Immature natural killer cell (primary cell): Measurements from ENCODE around the gene MC3R. TPM values are rescaled to one million over a fixed set of nuclear protein-coding genes. Genes with fewer than 3 reads are reported as not detected.
"Not testable (repeated sequence)": the region's sequence is repeated elsewhere in the genome, so short reads cannot be mapped to it uniquely, and the experiment has no call there.

Experiments
- DNase-seq, 3 donors: peaks; one replicate each; pipeline ENCODE4 v3.0.0; 2022; ENCODE audit warnings: mixed read lengths in 1 of 3
- H3K27ac Mint-ChIP-seq, 6 donors: one replicate each; pipeline ENCODE4 v1.8.0; 2020; ENCODE audit warnings: mixed read lengths in 6 of 6, mild to moderate bottlenecking in 5 of 6, inconsistent platforms in 4 of 6, moderate library complexity in 3 of 6
- H3K27me3 Mint-ChIP-seq, 3 donors: one replicate each; pipeline ENCODE4 v1.8.0; 2020 to 2021; ENCODE audit warnings: low read depth in 3 of 3, mild to moderate bottlenecking in 3 of 3, mixed read lengths in 3 of 3, moderate library complexity in 3 of 3, inconsistent platforms in 1 of 3
- H3K36me3 Mint-ChIP-seq, 3 donors: one replicate each; pipeline ENCODE4 v1.8.0; 2020; ENCODE audit warnings: mixed read lengths in 3 of 3, inconsistent platforms in 2 of 3, mild to moderate bottlenecking in 2 of 3
- H3K4me1 Mint-ChIP-seq, 2 donors: one replicate each; pipeline ENCODE4 v1.8.0; 2020; ENCODE audit warnings: inconsistent platforms in 2 of 2, mild to moderate bottlenecking in 2 of 2, mixed read lengths in 2 of 2, moderate library complexity in 1 of 2
- H3K4me3 Mint-ChIP-seq, 5 donors: one replicate each; pipeline ENCODE4 v1.8.0; 2020; ENCODE audit warnings: mild to moderate bottlenecking in 5 of 5, mixed read lengths in 5 of 5, inconsistent platforms in 3 of 5, moderate library complexity in 3 of 5
- H3K9me3 Mint-ChIP-seq, 6 donors: one replicate each; pipeline ENCODE4 v1.8.0; 2020; ENCODE audit warnings: mild to moderate bottlenecking in 6 of 6, mixed read lengths in 6 of 6, inconsistent platforms in 4 of 6, moderate library complexity in 3 of 6
- polyA plus RNA-seq, 3 donors: library from polyadenylated mRNA; unstranded; fragments of 300-500 nt; fragmentation: Illumina TruSeq; gene quantifications; one replicate each; pipeline ENCODE4 v1.2.3, GENCODE V29; 2021

The MC3R gene
- polyA plus RNA-seq, result not detected

GRCh38 chr20:56247954-56248782 lies at the start of gene MC3R:
MC3R (plus strand) TSS chr20:56248732; CDS start chr20:56248844, 112 bp downstream.
- peak in 1 of 3 donors; percentile 2 for DNase-seq
- no peak within 1 kb of the TSS for H3K27ac Mint-ChIP-seq
- H3K27me3 Mint-ChIP-seq, result peaks cover 0 to 12% (median 6%) of the 10 kb centered on the region in 3 donors
- no peaks in the 10 kb centered on the region for H3K4me1 Mint-ChIP-seq
- H3K4me3 Mint-ChIP-seq, result no peak within 1 kb of the TSS
- H3K36me3 Mint-ChIP-seq, result no peaks in the 10 kb centered on the region
- no peaks in the 10 kb centered on the region for H3K9me3 Mint-ChIP-seq

GRCh38 chr20:56200456-56200855 lies 48.1 kb upstream of the MC3R start:
- no peak overlapping the region for H3K4me3 Mint-ChIP-seq
- peaks cover 3 to 11% (median 4%) of the 10 kb centered on the region in 3 donors for H3K36me3 Mint-ChIP-seq
- peaks cover 2 to 11% (median 10%) of the 10 kb centered on the region in 3 donors for H3K27me3 Mint-ChIP-seq
- no peaks in the 10 kb centered on the region for H3K4me1 Mint-ChIP-seq
- no peak overlapping the region for H3K27ac Mint-ChIP-seq
- no peak for DNase-seq
- H3K9me3 Mint-ChIP-seq, result peaks cover 0 to 26% (median 17%) of the 10 kb centered on the region in 6 donors

- Mint-ChIP-seq H3K36me3 (peaks cover 3 to 11% (median 4%) of the 10 kb centered on the region in 3 donors), H3K9me3 (peaks cover 0 to 26% (median 17%) of the 10 kb centered on the region in 6 donors), H3K4me1 (peaks cover 2 to 3% of the 10 kb centered on the region in 2 donors), H3K27ac (no peak overlapping the region), H3K27me3 (peaks cover 2 to 11% (median 9%) of the 10 kb centered on the region in 3 donors), H3K4me3 (no peak overlapping the region)
- no peak for DNase-seq
Observed at GRCh38 chr20:56202493-56203077, 45.9 kb upstream of the MC3R start.

- Mint-ChIP-seq H3K27me3 (peaks cover 2 to 11% (median 4%) of the 10 kb centered on the region in 3 donors), H3K4me1 (peaks cover 17 to 19% of the 10 kb centered on the region in 2 donors), H3K9me3 (peaks cover 0 to 21% (median 14%) of the 10 kb centered on the region in 6 donors), H3K4me3 (no peak overlapping the region), H3K27ac (no peak overlapping the region), H3K36me3 (peaks cover 3 to 11% (median 4%) of the 10 kb centered on the region in 3 donors)
- DNase-seq, result no peak
Observed at GRCh38 chr20:56204206-56204605, 44.3 kb upstream of the MC3R start.

GRCh38 chr20:56205346-56205745 lies 43.2 kb upstream of the MC3R start:
- DNase-seq, result no peak
- Mint-ChIP-seq H3K27me3 (peaks cover 2 to 11% (median 6%) of the 10 kb centered on the region in 3 donors), H3K27ac (no peak overlapping the region), H3K9me3 (peaks cover 0 to 9% (median 4%) of the 10 kb centered on the region in 6 donors), H3K4me3 (no peak overlapping the region), H3K4me1 (peaks cover 18 to 25% of the 10 kb centered on the region in 2 donors), H3K36me3 (peaks cover 0 to 5% (median 0%) of the 10 kb centered on the region in 3 donors)

- DNase-seq, result no peak
- H3K27me3 Mint-ChIP-seq, result peaks cover 5 to 11% (median 6%) of the 10 kb centered on the region in 3 donors
- peak overlapping the region in 1 of 5 donors; percentile 12 for H3K4me3 Mint-ChIP-seq
- H3K9me3 Mint-ChIP-seq, result no peaks in the 10 kb centered on the region
- H3K4me1 Mint-ChIP-seq, result peaks cover 18 to 25% of the 10 kb centered on the region in 2 donors
- H3K36me3 Mint-ChIP-seq, result no peaks in the 10 kb centered on the region
- no peak overlapping the region for H3K27ac Mint-ChIP-seq
Observed at GRCh38 chr20:56207656-56208055, 40.9 kb upstream of the MC3R start.

GRCh38 chr20:56208121-56208520 lies 40.4 kb upstream of the MC3R start:
- H3K27ac Mint-ChIP-seq, result peak overlapping the region in 1 of 6 donors; percentile 11
- peaks cover 18 to 25% of the 10 kb centered on the region in 2 donors for H3K4me1 Mint-ChIP-seq
- H3K27me3 Mint-ChIP-seq, result peaks cover 5 to 11% (median 6%) of the 10 kb centered on the region in 3 donors
- DNase-seq, result no peak
- no peaks in the 10 kb centered on the region for H3K36me3 Mint-ChIP-seq
- peak overlapping the region in 3 of 5 donors; percentile 31 to 62 (median 38) for H3K4me3 Mint-ChIP-seq
- no peaks in the 10 kb centered on the region for H3K9me3 Mint-ChIP-seq

GRCh38 chr20:56211051-56211450 lies 37.5 kb upstream of the MC3R start:
- Mint-ChIP-seq H3K27me3 (peaks cover 5 to 11% (median 7%) of the 10 kb centered on the region in 3 donors), H3K4me3 (no peak overlapping the region), H3K4me1 (peaks cover 18 to 25% of the 10 kb centered on the region in 2 donors), H3K27ac (no peak overlapping the region), H3K36me3 (no peaks in the 10 kb centered on the region), H3K9me3 (peaks cover 0 to 3% (median 0%) of the 10 kb centered on the region in 6 donors)
- DNase-seq, result no peak

- Mint-ChIP-seq H3K27me3 (peaks cover 5 to 13% (median 7%) of the 10 kb centered on the region in 3 donors), H3K27ac (no peak overlapping the region), H3K4me1 (peaks cover 18 to 25% of the 10 kb centered on the region in 2 donors), H3K4me3 (no peak overlapping the region), H3K36me3 (no peaks in the 10 kb centered on the region), H3K9me3 (peaks cover 0 to 3% (median 0%) of the 10 kb centered on the region in 6 donors)
- DNase-seq, result no peak
Observed at GRCh38 chr20:56212091-56212490, 36.4 kb upstream of the MC3R start.

GRCh38 chr20:56213321-56213720 lies 35.2 kb upstream of the MC3R start:
- DNase-seq, result no peak
- Mint-ChIP-seq H3K4me3 (no peak overlapping the region), H3K9me3 (peaks cover 0 to 3% (median 0%) of the 10 kb centered on the region in 6 donors), H3K4me1 (peaks cover 10 to 15% of the 10 kb centered on the region in 2 donors), H3K27me3 (peaks cover 5 to 13% (median 7%) of the 10 kb centered on the region in 3 donors), H3K27ac (no peak overlapping the region), H3K36me3 (no peaks in the 10 kb centered on the region)

- no peak for DNase-seq
- Mint-ChIP-seq H3K27me3 (peaks cover 11 to 12% (median 11%) of the 10 kb centered on the region in 3 donors), H3K4me1 (no peaks in the 10 kb centered on the region), H3K27ac (no peak overlapping the region), H3K4me3 (no peak overlapping the region), H3K9me3 (peaks cover 0 to 13% (median 2%) of the 10 kb centered on the region in 6 donors), H3K36me3 (peaks cover 0 to 4% (median 0%) of the 10 kb centered on the region in 3 donors)
Observed at GRCh38 chr20:56215115-56215514, 33.4 kb upstream of the MC3R start.

- no peak overlapping the region for H3K27ac Mint-ChIP-seq
- no peak for DNase-seq
- H3K27me3 Mint-ChIP-seq, result peaks cover 4 to 15% (median 8%) of the 10 kb centered on the region in 3 donors
- H3K9me3 Mint-ChIP-seq, result peaks cover 0 to 15% (median 2%) of the 10 kb centered on the region in 6 donors
- H3K4me1 Mint-ChIP-seq, result no peaks in the 10 kb centered on the region
- no peak overlapping the region for H3K4me3 Mint-ChIP-seq
- H3K36me3 Mint-ChIP-seq, result peaks cover 0 to 4% (median 0%) of the 10 kb centered on the region in 3 donors
Observed at GRCh38 chr20:56217829-56218228, 30.7 kb upstream of the MC3R start.

GRCh38 chr20:56221186-56221585 lies 27.3 kb upstream of the MC3R start:
- H3K9me3 Mint-ChIP-seq, result peaks cover 0 to 12% (median 2%) of the 10 kb centered on the region in 6 donors
- not testable (repeated sequence) for H3K36me3 Mint-ChIP-seq, DNase-seq, H3K4me3 Mint-ChIP-seq, H3K4me1 Mint-ChIP-seq, H3K27ac Mint-ChIP-seq
- H3K27me3 Mint-ChIP-seq, result peaks cover 4 to 13% (median 5%) of the 10 kb centered on the region in 3 donors

- DNase-seq, result no peak
- Mint-ChIP-seq H3K27ac (no peak overlapping the region), H3K4me3 (no peak overlapping the region), H3K36me3 (peaks cover 0 to 4% (median 0%) of the 10 kb centered on the region in 3 donors), H3K27me3 (peaks cover 4 to 14% (median 4%) of the 10 kb centered on the region in 3 donors), H3K9me3 (peaks cover 0 to 12% (median 2%) of the 10 kb centered on the region in 6 donors), H3K4me1 (no peaks in the 10 kb centered on the region)
Observed at GRCh38 chr20:56222201-56222600, 26.3 kb upstream of the MC3R start.
